GM18861 (cell line): ENCODE measurements around the gene SLC29A3.
"Not testable (repeated sequence)": the region's sequence is repeated elsewhere in the genome, so short reads cannot be mapped to it uniquely, and the experiment has no call there.

ENCODE experiments used
- ATAC-seq: cut with Tn5 transposase; IDR thresholded peaks from one replicate; pipeline ENCODE4 v1.9.1; 2021; ENCODE audit not compliant: unreplicated experiment

Gene SLC29A3

DNA sequence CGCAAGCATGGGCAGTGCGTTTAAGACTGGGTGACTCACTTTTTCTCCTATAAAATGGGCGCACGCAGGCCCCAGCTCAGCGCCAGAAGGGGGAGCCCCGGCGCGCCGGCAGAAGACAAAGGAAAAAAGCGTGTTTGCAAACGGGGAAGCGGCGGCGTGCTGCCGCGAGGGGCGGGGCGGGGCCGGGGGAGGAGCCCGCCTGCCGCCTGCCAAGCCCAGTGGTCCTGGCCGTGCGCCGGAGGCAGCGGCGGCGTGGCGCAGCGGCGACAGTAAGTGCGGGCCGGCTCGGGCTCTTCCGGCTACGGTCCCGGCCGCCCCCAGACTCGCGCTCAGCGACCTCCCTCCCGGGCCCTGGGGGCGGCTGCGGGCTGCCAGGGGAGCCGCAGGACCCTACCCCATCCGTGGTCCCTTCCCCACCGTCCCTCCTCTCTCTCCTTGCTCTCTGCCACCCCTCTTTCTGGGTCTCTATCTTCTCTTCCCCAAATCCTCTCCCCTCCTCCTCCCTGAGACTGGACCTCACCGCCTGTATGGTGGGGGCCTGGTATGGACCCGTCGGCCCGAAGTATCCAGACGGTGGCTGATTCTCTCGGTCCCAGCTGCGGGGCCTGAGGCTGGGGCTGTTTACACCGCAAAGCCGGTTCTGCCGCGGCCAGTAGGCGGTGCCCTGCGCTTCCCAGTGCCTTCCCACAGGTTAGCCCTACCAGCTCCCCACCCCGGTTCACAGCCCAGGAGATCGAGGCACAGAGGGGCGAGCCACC lies at the start of gene SLC29A3:
Gene SLC29A3 (plus strand): TSS at position 218 of the 758 bp plus-strand sequence. CDS start 51 bp downstream, at position 269.
- peak; percentile 51 for ATAC-seq

DNA sequence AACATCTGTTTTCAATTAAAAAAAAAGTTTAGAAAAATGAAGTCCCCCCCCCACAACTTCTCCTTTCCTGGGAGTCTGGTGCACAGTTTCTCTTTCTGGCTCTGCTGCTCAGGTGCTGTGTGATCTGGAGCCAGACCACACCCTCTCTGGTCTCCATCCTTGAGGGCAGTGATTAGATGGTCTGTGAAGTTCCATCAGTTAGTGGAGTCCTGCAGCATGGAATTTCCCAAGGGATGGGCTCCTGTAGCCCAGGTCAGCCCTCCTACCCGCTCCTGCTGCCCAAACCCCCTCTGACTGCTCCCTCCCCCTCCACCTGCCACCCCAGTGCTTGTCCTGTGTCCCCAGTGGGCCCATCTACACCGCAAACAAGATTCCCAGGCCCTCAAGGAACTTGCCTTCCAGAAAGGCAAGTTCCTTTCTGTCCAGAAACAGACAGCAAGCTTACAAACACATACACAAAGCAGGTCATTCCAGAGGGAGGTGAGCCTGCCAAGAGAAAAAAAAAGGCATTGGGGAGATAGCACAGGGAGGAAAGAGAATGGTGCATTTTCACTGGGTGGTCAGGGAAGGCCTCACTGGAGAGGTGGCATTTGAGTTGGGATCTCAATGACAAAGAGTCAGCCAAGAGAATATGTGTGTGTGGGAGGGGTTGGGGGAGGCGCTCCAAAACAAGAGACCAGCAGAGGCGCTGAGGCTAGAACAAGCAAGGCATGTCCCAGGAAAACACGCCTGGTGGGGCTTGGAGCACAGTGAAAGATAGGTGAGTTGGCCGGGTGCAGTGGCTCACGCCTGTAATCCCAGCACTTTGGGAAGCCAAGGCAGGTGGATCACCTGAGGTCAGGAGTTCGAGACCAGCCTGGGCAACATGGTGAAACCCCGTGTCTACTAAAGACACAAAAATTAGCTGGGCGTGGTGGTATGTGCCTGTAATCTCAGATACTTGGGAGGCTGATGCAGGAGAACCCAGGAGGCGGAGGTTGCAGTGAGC lies 49.5 kb upstream of the SLC29A3 start:
- no peak for ATAC-seq

DNA sequence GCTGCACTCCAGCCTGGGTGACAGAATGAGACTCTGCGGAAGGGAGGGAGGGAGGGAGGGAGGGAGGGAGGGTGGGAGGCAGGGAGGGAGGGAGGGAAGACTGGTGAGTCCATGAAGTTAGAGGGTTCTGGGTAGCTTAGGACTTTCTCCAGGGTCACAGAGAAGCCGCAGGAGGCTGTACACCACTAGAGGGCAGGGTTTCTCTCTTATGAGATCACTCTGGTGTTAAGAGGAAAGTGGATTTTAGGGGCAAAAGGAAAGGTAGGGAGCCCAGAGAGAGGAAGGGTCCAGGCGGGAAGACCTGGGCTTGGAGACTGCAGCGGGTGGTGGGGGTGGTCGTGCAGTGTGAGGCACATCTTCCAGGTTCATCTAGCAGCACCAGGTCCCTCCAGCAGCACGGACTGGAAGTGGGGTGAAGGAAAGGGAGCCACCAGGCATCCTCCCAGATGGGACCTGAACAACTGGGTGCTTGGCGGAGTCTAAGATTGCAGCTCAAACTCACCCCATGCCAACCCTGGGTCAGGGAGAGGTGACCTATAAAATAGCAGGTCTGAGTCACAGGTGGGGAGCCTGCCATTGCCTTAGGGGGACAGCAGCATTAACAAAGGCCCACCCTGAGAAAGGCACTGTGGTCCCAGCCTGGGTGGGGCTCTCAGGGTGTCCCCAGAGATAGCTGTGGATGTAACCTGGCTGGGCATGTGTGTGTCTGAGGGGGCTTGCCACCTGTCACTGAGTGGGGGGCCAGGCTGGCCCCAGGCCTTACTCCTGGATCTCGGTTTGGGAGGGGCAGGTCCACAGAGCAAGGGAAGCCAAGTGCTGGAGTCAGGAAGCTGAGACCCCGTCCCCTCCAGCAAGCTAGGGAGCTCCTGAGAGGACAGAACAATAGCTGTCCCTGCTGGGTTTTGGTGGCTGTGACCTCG lies 48.5 kb upstream of the SLC29A3 start:
- ATAC-seq, result no peak

DNA sequence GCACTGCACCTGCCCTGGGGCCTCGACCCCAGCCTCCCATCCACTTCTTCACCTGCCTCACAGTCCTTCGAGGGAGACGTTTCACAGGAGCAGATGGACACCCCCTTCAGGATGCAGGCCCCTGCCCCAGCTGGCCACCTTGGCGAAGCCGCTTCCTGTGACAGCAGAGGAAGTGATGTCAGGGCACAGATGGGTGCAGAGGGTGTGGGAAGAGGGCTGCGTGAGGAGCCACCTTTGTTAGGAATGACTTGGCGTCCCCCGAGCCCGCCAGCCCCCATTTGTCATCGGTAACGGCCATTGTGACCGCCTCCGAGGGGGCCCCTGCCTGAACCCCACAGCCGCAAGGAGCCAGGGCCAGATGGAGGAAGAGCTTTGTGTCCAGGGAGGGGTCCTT lies 47.4 kb upstream of the SLC29A3 start:
- no peak for ATAC-seq

DNA sequence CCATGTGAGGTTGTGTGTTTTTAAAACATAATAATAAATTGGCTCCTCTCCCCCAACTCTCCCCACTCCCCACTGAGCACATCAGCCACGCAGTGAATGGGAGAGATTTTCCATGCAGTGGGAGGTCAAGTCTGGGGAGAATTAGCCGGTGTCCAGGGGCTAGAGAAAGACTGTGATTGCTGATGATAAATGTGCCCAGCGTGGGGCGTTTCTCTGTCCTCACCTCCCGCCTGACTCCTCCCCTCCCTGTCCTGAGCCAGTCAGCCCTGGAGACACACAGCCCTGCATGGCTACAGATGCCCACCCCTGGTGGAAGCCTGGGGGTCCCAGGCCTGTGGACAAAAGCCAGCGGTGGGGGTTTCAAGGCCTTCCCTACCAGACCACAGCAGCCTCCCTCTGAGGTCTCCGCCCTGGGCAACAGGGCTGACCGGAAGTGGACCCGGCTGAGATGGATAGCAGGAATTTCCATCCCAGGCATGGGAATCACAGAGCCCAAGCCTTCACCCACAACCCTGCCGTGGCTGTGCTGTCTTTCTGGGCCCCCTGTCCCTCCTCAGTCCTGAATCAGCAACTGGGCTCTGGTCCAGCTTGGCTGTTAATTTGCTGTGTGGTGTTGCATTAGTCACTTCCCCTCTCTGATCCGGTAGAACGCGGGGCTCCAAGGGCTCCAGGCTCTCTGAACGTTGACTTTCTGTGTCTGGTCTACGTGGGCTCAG lies 46.8 kb upstream of the SLC29A3 start:
- no peak for ATAC-seq

DNA sequence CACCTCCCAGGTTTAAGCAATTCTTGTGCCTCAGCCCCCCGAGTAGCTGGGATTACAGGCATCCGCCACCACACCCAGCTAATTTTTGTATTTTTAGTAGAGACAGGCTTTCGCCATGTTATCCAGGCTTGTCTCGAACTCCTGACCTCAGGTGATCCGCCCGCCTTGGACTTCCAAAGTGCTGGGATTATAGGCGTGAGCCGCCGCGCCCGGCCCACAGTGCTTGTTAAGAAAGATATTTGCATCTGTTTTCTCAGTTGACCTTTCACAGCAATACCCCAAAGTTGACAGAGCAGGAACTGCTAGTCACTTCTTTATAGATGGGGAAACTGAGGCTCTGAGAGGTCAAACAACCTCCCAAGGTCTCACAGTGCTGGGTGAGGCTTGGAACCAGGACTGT lies 46.1 kb upstream of the SLC29A3 start:
- not testable (repeated sequence) for ATAC-seq

DNA sequence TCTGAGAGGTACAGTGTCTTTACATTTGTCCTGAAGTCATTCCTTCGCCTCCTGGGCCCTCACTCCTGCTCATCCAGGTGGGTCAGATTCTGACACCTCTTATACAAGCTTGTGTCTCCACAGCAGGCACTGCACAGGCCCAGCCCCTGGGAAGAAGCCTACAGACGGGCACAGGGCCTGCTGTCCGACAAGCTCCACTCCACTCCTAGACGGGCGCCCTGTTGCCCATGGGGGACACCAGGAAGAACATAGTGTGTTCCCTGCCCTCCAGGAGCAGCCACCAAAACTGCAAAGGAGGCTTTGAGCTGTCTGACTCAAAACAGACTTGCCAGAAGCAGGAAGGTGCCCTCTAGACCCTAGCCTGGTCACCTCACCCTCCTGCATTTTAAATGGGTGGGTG lies 45.6 kb upstream of the SLC29A3 start:
- no peak for ATAC-seq

DNA sequence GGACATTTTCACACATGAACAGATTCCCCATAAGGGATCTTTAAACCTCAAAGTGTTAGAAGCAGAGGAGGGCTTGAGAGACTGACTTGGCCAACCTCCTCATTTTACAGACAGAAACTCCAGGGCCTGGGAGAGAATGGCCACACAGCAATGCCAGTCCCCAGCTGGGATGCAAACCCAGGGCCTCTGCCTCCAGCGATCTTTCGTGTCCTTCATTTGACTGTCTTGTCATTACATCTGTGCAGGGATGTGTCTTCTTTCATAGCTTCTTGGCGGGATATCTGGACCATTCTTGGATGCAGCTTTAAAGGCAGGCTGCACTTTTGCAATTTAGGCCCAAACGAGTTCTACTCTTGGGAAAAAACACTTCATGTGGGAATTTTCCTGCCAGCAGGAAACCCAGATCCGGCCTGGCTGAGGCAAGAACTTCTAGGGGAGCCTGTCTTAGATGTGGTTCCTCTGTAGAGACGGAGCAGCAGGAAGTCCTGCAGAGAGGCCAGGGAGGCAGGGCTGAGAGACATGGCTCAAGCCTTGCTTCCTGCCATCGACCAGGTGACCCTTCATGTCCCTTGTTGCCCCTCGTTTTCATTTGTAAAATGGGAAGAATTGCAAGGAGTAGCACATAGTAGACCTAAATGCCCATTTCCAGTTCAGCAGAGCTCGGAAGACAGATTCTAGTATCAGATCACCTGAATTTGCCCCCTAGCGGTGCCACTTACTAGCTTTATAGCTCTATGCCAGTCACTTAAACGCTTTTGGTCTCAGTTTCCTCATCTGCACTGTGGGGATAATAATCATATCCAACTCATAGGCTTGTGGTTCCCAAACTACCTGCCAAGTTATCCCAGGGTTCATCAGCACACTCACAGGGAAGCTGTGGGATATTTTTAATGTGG lies 43.9 kb upstream of the SLC29A3 start:
- no peak for ATAC-seq

DNA sequence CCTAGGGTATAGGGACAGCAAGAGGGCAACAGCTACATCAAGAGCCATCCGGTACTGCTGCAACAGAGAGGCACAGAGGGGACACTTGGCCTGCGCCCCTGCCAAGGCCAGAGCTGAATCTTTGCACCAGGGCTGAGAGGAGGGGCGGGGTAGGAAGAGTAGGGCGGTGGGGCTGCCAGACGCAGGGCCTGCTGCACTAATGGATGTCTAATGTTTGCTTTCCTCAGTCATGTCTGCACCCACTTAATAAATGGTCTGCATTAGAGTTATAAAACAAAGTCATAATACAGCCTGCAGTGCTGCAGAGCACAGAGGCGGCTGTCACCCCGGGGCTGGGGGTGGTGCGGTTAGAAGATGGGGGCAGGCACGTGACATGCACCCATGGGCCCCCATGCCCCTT lies 42.2 kb upstream of the SLC29A3 start:
- ATAC-seq, result no peak

DNA sequence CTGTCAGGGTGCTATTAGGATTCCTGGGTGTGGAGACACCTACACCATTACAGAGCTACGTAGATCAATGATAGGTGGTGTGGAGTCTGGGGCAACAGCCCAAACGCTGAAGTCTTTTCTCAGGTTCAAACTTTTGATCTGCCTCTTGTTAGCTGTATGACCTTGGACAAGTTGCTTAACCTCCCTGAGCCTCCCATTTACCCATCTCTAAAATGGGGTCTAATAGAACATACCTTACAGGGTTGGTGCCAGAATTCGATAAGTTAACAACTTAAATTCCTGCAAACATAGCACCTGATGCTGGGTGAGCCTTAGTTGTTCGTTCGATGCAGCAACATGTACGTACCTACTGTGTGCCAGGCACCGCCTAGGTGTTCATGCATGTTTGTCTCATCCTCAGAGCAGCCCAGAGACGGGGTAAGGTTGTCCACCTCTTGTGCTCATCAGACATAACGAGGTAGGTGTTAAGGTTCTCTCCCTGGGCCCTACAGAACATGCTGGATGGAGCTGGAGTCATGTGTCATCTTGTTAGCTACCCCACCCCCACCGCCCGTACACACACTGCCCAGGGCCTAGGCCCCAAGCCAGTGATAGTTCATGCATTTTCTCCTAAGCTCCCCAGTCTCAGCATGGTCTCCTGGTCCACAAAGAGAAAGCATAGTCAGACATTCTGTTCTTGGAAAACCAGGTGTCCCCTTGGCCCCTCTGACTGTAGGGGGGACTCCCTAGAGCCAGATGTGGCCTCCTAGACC lies 41.0 kb upstream of the SLC29A3 start:
- ATAC-seq, result no peak

DNA sequence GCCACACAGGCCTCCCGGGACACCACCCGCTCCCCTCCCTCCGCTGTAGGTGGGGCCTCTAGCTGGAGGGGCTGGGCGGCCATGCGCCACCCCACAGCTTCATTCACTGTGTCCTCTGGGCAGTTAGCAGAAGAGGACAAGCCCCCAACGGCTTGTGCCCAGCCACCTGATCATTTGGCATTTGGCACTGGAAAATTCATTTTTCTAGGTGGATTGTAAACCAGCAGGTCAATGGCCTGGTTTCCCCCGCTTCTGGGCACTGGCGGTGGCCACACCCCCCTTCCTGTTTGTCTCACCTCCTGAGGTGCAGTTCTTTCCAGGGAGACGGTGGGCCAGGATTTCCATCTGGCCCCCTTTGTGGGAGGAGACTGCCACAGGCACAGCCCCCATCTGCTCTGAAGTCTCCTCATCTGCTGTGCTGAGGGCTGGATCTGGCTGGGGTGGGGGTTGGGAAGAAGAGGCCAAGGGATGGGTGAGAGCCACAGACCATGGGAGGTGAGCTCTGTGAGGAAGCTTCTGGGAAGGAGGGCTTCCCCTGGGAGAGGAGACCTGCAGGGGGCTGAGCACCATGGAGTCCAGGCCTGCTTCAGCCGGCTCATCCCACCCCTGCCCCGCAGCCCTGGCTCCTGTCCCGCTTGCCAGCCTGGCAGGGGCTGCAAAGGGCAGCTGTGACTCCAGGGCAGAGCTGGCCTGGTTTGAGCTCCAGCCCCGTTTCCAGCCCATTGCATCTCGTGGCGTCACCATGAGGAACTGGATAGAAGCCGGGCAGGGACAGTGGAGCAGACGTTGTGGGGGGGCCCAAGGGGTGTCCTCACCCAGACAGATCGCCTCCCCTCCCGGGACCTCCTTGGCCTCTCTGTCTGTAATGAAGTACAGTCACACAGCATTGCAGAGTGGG lies 40.1 kb upstream of the SLC29A3 start:
- ATAC-seq, result no peak

DNA sequence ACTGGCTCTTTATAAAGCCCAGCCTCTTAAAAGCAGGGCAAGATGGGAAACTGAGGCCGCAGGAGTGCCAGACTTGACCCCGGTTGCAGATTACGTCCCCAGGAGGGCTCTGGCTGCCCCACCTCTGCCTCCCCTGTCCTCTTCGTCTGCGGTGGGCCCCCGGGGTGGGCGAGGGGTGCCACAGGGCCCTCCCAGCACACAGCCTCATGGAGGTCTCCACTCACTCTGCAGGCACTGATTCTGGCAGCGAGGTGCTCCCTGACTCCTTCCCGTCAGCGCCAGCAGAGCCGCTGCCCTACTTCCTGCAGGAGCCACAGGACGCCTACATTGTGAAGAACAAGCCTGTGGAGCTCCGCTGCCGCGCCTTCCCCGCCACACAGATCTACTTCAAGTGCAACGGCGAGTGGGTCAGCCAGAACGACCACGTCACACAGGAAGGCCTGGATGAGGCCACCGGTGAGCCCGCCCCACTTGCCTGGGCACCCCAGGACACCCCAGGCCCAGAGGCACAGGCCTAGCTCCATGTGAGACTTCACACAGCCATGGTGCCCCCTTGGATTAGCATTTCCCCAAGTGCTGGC lies 39.4 kb upstream of the SLC29A3 start:
- no peak for ATAC-seq

DNA sequence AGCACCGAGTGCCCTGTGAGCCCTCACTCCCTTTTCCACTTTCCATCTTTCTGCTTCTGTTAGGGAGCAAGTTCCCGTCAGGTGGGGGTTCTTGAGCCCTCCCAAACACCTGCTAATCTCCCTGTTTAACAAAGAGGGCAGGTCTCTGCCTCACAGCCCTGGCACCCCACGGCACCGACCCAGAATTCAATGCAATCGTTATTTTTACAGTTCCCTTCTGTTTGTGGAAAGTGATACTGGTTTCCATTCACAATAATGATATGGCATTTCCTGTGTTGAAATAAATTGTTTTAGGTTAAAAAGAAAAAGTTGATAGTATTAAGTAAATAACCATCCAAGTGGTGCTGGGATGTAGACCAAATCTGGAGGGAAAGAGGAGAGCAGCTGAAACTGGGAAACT lies 38.8 kb upstream of the SLC29A3 start:
- no peak for ATAC-seq

DNA sequence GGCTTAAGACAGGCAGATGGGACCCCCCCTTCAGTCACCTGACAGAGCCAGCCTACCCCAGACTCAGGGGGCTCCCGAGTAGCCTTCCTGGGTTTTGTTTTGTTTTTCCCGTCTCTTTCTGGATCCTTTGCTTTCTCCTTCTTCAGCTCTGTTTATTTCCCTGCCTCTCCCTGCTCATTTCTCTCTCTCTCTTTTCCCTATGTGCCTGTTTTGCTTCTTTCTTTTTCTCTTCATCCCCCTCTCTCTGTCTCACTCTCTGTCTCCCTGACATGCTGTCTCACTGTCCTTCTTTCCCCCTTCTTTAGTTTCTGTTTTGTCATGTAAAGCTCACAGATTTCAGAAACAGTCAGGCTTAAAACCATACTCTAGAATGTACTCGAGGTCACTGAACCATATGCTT lies 38.2 kb upstream of the SLC29A3 start:
- no peak for ATAC-seq

DNA sequence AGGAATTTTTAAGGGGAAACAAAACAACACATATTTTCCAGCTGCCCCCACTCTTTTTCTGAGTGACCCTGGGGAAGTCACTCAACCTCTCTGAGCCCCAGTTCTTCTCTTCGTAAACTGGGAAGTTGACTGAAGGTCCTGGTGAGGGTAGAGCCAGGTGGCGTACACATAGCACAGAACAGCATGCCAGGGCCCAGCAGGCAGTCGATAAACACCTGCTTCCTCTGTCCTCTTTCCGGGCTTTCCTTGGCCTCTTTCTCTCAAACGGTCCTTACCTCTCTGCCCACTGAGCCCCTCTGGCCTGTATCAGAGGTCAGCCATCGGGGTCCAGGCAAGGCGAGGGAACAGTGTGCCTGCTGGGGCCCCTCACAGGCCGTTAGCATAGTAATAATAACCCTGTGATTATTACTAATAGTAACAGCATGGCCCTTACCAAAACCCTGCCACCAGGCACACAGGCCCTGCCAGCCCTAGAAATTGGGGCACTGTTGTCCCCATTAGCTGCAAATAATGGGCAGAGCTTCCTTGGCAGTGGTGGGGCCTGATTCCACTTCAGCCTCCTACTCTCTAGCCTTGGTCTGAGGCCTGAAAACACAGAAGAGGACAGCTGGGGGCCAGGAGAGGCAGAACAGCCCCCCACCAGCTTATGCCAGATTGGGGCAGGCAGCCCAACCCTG lies 37.3 kb upstream of the SLC29A3 start:
- no peak for ATAC-seq

DNA sequence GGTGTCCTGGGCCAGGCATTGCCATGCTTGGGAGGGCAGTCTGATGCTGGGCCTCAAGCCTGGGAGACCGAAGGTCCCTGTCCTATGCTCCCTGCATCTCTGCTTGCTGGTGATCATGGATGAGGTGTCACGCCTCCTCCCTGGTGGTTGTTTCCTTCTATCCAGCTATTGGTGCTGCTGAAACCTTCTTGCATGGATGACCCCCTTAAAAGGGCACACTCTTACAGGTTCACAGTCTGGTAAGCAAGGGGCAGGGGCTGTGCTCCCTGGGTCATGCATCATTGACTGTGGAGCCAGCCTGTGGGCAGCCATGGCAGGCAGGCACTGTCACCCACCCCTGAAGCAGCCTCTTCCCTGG lies 36.8 kb upstream of the SLC29A3 start:
- no peak for ATAC-seq

DNA sequence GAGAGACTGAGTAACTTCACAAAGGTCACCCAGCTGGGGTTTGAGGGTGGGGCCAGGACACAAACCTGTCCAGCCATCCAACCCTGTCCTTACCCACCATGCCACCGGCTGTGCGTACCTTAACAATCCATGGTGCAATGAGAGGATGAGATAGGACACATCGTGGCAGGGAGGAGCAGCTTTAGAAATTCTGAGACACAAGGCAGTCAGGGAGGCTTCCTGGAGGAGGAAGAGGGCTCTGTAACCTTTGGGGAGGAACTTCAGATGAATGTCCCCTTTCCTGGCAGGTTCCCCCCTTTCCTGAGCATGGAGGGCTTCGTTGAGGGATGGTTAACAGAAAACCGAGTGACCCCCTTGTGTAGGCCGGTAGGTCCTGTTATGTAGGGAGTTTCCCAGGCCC lies 35.6 kb upstream of the SLC29A3 start:
- ATAC-seq, result no peak
